Caco-2 (cell line): ENCODE measurements around the gene PITX2. TPM values are rescaled to one million over a fixed set of nuclear protein-coding genes. Genes with fewer than 3 reads are reported as not detected.
A peak's percentile ranks its signal among the peaks of the same experiment; 100 is the strongest.

ENCODE experiments used
- BruUV-seq: library from RNA; stranded (reverse); fragments of 400-500 nt; replicated peaks from 2 replicates; lab custom pipeline; 2021; lab: Mats Ljungman, UMichigan
- CTCF ChIA-PET: fragments of 300-600 bp; sonication (Branson Sonifier 250); formaldehyde crosslinking; loops from one replicate; lab custom pipeline; 2022; ENCODE audit warnings: antibody characterized with exemption; lab: Charles Lee
- POLR2A ChIA-PET: fragments of 300-600 bp; sonication (Branson Sonifier 250); formaldehyde crosslinking; loops from one replicate; lab custom pipeline; 2022; ENCODE audit warnings: antibody characterized with exemption; lab: Charles Lee
- DNase-seq, 2 experiments: peaks; one replicate each; pipeline versions ENCODE4 v3.0.0 to v3.0.0-alpha.2; 2020 to 2022
- H3K27me3 ChIP-seq: replicated peaks from 2 replicates; pipeline ENCODE4 v1.6.0; 2011; ENCODE audit warnings: low read length; ENCODE audit not compliant: control insufficient read depth, insufficient read depth
- H3K36me3 ChIP-seq: 2 replicates; pipeline ENCODE4 v1.5.1; 2011; ENCODE audit warnings: low read length; ENCODE audit not compliant: control insufficient read depth, insufficient read depth
- H3K4me1 ChIP-seq: fragments of 250-450 bp; sonication (Bioruptor Pico); 2 replicates; pipeline ENCODE4 v1.5.1; 2020; ENCODE audit warnings: mild to moderate bottlenecking
- H3K4me3 ChIP-seq: 2 replicates; pipeline ENCODE4 v1.5.1; 2011; ENCODE audit warnings: low read depth, mild to moderate bottlenecking, control low read depth, low read length
- H3K9me3 ChIP-seq: fragments of 250-450 bp; sonication (Bioruptor Pico); 2 replicates; pipeline ENCODE4 v1.5.1; 2020; ENCODE audit warnings: mild to moderate bottlenecking, moderate library complexity
- H3K27ac Mint-ChIP-seq: one replicate; pipeline ENCODE4 v1.8.0; 2022; ENCODE audit warnings: mixed read lengths; ENCODE audit not compliant: unreplicated experiment
- H3K27me3 Mint-ChIP-seq: one replicate; pipeline ENCODE4 v1.8.0; 2022; ENCODE audit warnings: mixed read lengths; ENCODE audit not compliant: insufficient read depth, unreplicated experiment
- H3K36me3 Mint-ChIP-seq: one replicate; pipeline ENCODE4 v1.8.0; 2022; ENCODE audit warnings: mild to moderate bottlenecking, mixed read lengths; ENCODE audit not compliant: insufficient read depth, unreplicated experiment
- H3K4me1 Mint-ChIP-seq: one replicate; pipeline ENCODE4 v1.8.0; 2022; ENCODE audit warnings: low read depth, mixed read lengths; ENCODE audit not compliant: unreplicated experiment
- H3K4me3 Mint-ChIP-seq: one replicate; pipeline ENCODE4 v1.8.0; 2022; ENCODE audit warnings: mild to moderate bottlenecking, moderate library complexity, mixed read lengths; ENCODE audit not compliant: unreplicated experiment
- H3K9me3 Mint-ChIP-seq: one replicate; pipeline ENCODE4 v1.8.0; 2022; ENCODE audit warnings: mixed read lengths; ENCODE audit not compliant: unreplicated experiment
- CTCF ChIP-seq, 2 experiments: fragments of 200-600 bp in 1 of 2; IDR thresholded peaks; 1 replicate in 1 of 2; 2 replicates in 1 of 2; pipeline versions ENCODE4 v1.5.1 to v1.8.0; 2011 to 2022; ENCODE audit warnings: antibody characterized with exemption in 1 of 2, control low read depth in 1 of 2, inconsistent platforms in 1 of 2, low read depth in 1 of 2, low read length in 1 of 2, mild to moderate bottlenecking in 1 of 2, moderate library complexity in 1 of 2; ENCODE audit not compliant: insufficient read depth in 1 of 2, severe bottlenecking in 1 of 2, unreplicated experiment in 1 of 2
- intact Hi-C: fragments of 100-400 bp; cut with micrococcal nuclease; formaldehyde crosslinking; loops from one replicate; pipeline ENCODE4 v1.10.0; 2022; ENCODE audit not compliant: unreplicated experiment
- total RNA-seq: library from RNA; stranded (reverse); gene quantifications from 2 replicates; pipeline ENCODE4 v1.2.3, GENCODE V29; 2022

Gene PITX2
- total RNA-seq, 1 experiment from 2014 or later: 82.8 TPM

GRCh38 chr4:110620691-110621327 lies 2.1 kb downstream of the PITX2 start:
- Histone ChIP-seq H3K36me3 (peaks cover 6% of the 10 kb centered on the region), H3K27me3 (no peaks in the 10 kb centered on the region), H3K4me3 (peak overlapping the region; percentile 58), H3K4me1 (peaks cover 31% of the 10 kb centered on the region), H3K9me3 (no peaks in the 10 kb centered on the region)
- peak overlapping the region; percentile 86 for H3K27ac Mint-ChIP-seq
- no peaks in the 10 kb centered on the region for H3K27me3 Mint-ChIP-seq
- DNase-seq: peak; percentile 77 to 81
- H3K9me3 Mint-ChIP-seq: no peaks in the 10 kb centered on the region
- POLR2A ChIA-PET: no interaction called here
- peaks cover 99% of the 10 kb centered on the region for H3K36me3 Mint-ChIP-seq
- H3K4me3 Mint-ChIP-seq: peak overlapping the region; percentile 92
- peak in 1 of 2 experiments; percentile 55 for TF ChIP-seq CTCF (IDR thresholded peaks at IDR 0.05; ENCODE audit: insufficient read depth in 1 of 2, low read depth in 1 of 2, low read length in 1 of 2, severe bottlenecking in 1 of 2, unreplicated experiment in 1 of 2)
- no TSS peak for BruUV-seq
- peaks cover 28% of the 10 kb centered on the region for H3K4me1 Mint-ChIP-seq
- CTCF ChIA-PET: interaction anchor here (0.5 to 1.2 kb wide), 2 partner anchors 160 to 349 kb away, joined by 3 to 4 read pairs; no protein-coding TSS in a partner anchor
- intact Hi-C loops: loop anchor here (1.0 to 10.0 kb wide), 2 partner anchors 349 to 426 kb away; partner anchors contain the start of gene ELOVL6

GRCh38 chr4:110620322-110620690 lies 2.6 kb downstream of the PITX2 start:
- CTCF ChIA-PET: interaction anchor here (1.2 kb wide), 1 partner anchor 350 kb away, joined by 3 read pairs; no protein-coding TSS in a partner anchor
- Histone ChIP-seq H3K36me3 (peaks cover 6% of the 10 kb centered on the region), H3K9me3 (no peaks in the 10 kb centered on the region), H3K4me3 (no peak overlapping the region; the same call in 1 of the 2 replicates), H3K4me1 (peaks cover 26% of the 10 kb centered on the region), H3K27me3 (no peaks in the 10 kb centered on the region)
- H3K4me3 Mint-ChIP-seq: peak overlapping the region; percentile 92
- H3K36me3 Mint-ChIP-seq: peaks cover 99% of the 10 kb centered on the region
- TF ChIP-seq CTCF (IDR thresholded peaks at IDR 0.05; ENCODE audit: insufficient read depth in 1 of 2, low read depth in 1 of 2, low read length in 1 of 2, severe bottlenecking in 1 of 2, unreplicated experiment in 1 of 2): no peak
- no peaks in the 10 kb centered on the region for H3K9me3 Mint-ChIP-seq
- H3K4me1 Mint-ChIP-seq: peaks cover 23% of the 10 kb centered on the region
- POLR2A ChIA-PET: no interaction called here
- H3K27ac Mint-ChIP-seq: peak overlapping the region; percentile 86
- intact Hi-C loops: loop anchor here (10.0 kb wide), 1 partner anchor 426 kb away; the partner anchor contains the start of gene ELOVL6
- BruUV-seq: no TSS peak
- H3K27me3 Mint-ChIP-seq: no peaks in the 10 kb centered on the region
- DNase-seq: no peak

- peaks cover 19% of the 10 kb centered on the region for H3K4me1 ChIP-seq
- H3K27me3 Mint-ChIP-seq: no peaks in the 10 kb centered on the region
- H3K4me3 Mint-ChIP-seq: peak overlapping the region; percentile 92
- BruUV-seq: no TSS peak
- no peaks in the 10 kb centered on the region for H3K9me3 Mint-ChIP-seq
- no peaks in the 10 kb centered on the region for H3K27me3 ChIP-seq
- peak overlapping the region; percentile 86 for H3K27ac Mint-ChIP-seq
- H3K4me3 ChIP-seq: no peak overlapping the region
- no peak for DNase-seq
- TF ChIP-seq CTCF (IDR thresholded peaks at IDR 0.05; ENCODE audit: insufficient read depth in 1 of 2, low read depth in 1 of 2, low read length in 1 of 2, severe bottlenecking in 1 of 2, unreplicated experiment in 1 of 2): no peak
- peaks cover 16% of the 10 kb centered on the region for H3K4me1 Mint-ChIP-seq
- POLR2A ChIA-PET: no interaction called here
- H3K36me3 ChIP-seq: peaks cover 6% of the 10 kb centered on the region
- H3K9me3 ChIP-seq: no peaks in the 10 kb centered on the region
- CTCF ChIA-PET: interaction anchor here (1.2 kb wide), 1 partner anchor 351 kb away, joined by 3 read pairs; no protein-coding TSS in a partner anchor
- intact Hi-C loops: loop anchor here (10.0 kb wide), 1 partner anchor 425 kb away; the partner anchor contains the start of gene ELOVL6
- peaks cover 98% of the 10 kb centered on the region for H3K36me3 Mint-ChIP-seq
Observed at GRCh38 chr4:110619463-110620247, 3.2 kb downstream of the PITX2 start.
